HG03039 (cell line): ENCODE measurements around the gene POLR2A.
"Not testable (repeated sequence)": the region's sequence is repeated elsewhere in the genome, so short reads cannot be mapped to it uniquely, and the experiment has no call there.

Experiments
- ATAC-seq: cut with Tn5 transposase; IDR thresholded peaks from one replicate; pipeline ENCODE4 v1.9.1; 2021; ENCODE audit warnings: mild to moderate bottlenecking, moderate library complexity; ENCODE audit not compliant: unreplicated experiment

POLR2A gene

GRCh38 chr17:7477392-7478275, 6.5 kb upstream of the POLR2A start:
- ATAC-seq, result no peak

GRCh38 chr17:7478276-7479212, 5.6 kb upstream of the POLR2A start:
- ATAC-seq, result no peak

- no peak for ATAC-seq
Measured at GRCh38 chr17:7479213-7480088, 4.7 kb upstream of the POLR2A start, which contains the start of gene ZBTB4. TSS of gene ZBTB4 (minus strand) at chr17:7479631. CDS start at chr17:7466801, 12,830 bp downstream.

GRCh38 chr17:7480089-7480384, 4.1 kb upstream of the POLR2A start:
- ATAC-seq, result no peak

DNA sequence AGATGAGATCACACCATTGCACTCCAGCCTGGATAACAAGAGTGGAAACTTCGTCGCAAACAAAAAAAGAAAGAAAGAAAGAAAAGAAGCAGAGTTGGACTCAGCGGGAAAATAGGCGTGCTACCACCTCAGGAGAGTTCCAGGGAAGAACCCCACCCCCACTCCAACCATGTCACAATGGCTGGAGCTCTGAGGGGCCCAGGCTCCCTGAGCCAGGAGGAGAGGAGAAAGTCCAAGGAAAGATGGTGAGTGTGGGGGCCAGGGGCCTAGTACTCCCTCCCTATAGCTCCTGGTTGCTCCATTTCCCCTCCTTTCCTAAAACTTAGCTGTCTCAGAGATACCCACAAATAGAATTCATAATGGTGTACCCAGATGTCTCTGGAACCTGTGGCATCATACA, 2.9 kb upstream of the POLR2A start, which contains the start of gene SLC35G6:
TSS of gene SLC35G6 (plus strand) at position 172 of the 400 bp plus-strand sequence. CDS start at position 243, 71 bp downstream.
- not testable (repeated sequence) for ATAC-seq

- ATAC-seq, result not testable (repeated sequence)
Measured at GRCh38 chr17:7481842-7482741, 2.1 kb upstream of the POLR2A start.

- not testable (repeated sequence) for ATAC-seq
Measured at GRCh38 chr17:7482742-7483088, 1.5 kb upstream of the POLR2A start.

DNA sequence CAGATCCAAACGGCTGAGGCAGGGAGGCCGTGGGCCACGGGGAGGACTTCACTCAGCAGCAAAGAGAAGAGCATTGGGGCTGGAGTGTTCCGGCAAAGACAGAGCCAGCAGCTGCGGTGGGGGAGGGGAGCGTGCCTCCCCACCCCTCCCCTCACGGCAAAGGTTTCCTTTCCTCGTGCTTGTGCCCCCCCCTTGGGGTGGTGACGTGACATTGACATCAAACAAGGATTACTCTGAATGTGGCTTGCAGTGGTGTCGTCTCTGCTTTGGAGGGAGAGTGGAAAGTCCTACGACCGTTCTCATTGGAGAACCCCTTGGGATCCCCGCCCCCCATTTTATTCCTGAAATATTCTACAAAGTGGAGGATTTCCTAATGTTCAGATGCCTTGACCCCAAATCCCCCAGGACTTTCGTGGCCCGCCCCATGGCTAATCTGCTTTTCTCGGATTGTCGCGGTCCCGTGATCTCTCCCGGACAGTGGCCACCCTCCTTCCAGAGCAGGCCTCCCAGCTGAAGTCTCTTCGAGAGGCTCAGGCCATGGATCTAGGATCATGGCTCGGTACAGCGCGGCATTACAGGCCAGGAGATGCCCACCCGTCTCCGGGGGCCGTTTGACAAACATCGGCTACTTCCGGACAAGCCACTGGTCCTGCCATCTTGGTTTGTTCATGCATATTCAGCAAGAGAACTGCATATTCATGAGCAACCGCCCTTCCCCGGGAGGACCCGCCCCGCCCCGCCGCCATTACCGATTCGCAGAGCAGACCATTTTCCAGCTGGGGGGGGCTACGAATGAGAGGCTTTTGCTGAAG, 705 bp upstream of the POLR2A start:
- peak; percentile 28 for ATAC-seq

- no peak for ATAC-seq
Measured at GRCh38 chr17:7484919-7485377, 782 bp downstream of the POLR2A start.

DNA sequence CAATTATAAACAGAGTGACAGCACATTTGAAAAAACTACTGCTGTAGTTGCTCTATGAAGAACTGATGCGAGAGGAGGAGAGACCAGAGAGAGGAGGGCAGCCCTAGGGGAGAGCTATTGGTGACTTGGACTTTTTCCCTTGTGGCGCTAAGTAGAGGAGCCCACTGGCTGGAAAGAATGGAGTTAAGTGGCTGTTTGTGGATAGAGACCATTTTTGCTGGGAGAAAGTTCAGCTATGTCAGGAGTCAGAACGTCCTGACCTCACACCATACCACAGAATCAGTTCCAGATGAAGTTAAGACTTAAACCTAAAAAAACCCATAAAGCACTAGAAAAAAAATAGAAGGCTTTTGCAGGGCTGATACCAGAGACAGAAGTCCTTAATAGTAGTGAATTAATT, 2.0 kb downstream of the POLR2A start:
- no peak for ATAC-seq

GRCh38 chr17:7490144-7490543, 6.0 kb downstream of the POLR2A start:
- no peak for ATAC-seq

DNA sequence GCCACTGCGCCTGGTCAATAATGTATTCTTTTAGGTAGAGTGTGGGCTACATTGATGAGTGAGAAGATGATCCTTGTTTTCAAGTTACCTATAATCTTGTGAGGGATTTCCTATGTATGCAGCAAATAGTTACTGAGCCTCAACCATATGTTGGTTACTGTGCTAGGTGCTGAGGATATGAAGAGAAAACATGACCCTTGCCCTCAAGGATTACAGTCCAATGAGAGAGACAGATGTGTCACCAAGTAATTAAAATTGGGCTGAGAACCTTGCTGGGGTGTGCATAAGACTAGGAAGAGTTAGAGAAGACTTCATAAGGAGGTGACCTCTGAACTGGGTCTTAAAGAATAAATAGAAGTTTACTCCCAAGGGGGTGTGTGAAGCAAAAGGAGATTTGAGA, 7.4 kb downstream of the POLR2A start:
- no peak for ATAC-seq

- no peak for ATAC-seq
Measured at GRCh38 chr17:7493941-7494340, 9.8 kb downstream of the POLR2A start.

- ATAC-seq, result no peak
Measured at GRCh38 chr17:7495906-7496434, 11.8 kb downstream of the POLR2A start.

DNA sequence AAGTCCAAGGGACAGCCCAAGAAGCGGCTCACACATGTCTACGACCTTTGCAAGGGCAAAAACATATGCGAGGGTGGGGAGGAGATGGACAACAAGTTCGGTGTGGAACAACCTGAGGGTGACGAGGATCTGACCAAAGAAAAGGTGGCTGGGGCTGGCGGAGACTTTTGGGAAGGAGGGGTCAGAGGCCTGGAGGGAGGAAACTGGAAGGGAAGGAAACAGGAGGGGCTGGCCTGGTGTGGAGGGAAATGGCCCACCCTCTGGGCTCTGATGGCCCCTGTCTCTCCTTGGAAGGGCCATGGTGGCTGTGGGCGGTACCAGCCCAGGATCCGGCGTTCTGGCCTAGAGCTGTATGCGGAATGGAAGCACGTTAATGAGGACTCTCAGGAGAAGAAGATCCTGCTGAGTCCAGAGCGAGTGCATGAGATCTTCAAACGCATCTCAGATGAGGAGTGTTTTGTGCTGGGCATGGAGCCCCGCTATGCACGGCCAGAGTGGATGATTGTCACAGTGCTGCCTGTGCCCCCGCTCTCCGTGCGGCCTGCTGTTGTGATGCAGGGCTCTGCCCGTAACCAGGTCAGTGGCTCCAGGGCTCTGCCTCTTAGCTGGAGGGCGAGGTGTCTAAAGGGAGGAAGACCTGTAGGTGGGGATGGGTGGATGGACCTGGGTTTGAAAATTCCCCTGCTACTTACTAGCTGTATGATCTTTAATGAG, 12.5 kb downstream of the POLR2A start:
- no peak for ATAC-seq

DNA sequence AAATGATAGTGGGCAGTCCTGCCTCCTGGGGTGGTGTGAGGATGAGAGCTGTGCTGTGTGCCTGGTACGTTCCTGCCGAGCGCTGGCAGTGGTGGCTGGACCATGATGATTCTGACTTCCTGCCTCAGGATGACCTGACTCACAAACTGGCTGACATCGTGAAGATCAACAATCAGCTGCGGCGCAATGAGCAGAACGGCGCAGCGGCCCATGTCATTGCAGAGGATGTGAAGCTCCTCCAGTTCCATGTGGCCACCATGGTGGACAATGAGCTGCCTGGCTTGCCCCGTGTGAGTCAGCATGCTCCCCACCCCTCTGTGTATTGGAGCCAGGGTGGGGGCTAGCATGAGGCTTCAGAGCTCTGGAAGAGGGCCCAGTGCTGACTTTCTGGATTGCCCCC, 13.1 kb downstream of the POLR2A start:
- ATAC-seq, result no peak

GRCh38 chr17:7497636-7498035, 13.5 kb downstream of the POLR2A start:
- ATAC-seq, result no peak

DNA sequence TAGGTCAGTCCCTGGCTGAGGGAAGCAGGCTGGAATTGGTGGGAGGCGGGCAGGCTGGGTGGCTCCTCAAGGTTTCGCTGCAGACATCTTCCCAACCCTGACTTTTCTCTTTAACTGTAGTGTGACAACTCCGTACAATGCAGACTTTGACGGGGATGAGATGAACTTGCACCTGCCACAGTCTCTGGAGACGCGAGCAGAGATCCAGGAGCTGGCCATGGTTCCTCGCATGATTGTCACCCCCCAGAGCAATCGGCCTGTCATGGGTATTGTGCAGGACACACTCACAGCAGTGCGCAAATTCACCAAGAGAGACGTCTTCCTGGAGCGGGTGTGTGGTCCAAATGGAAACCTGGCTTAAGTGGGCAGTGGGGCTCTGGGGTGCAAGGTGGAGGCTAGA, 15.0 kb downstream of the POLR2A start:
- no peak for ATAC-seq
